Natural killer cell treated with Interleukin-12 subunit alpha and Interleukin-12 subunit beta and Interleukin-15 and Interleukin-18, amount 100 ng/mL, for 72 hours (primary cell): Measurements from ENCODE around the gene CLIC4. TPM values are rescaled to one million over a fixed set of nuclear protein-coding genes. Genes with fewer than 3 reads are reported as not detected.

Source experiments
- total RNA-seq, 2 donors: library from RNA; stranded (reverse); gene quantifications; one replicate each; pipeline ENCODE4 v1.2.3, GENCODE V29; 2022

The CLIC4 gene
- total RNA-seq, 2 donors from 2014 or later, result 11.0 to 14.0 TPM

Other genes starting within 250 kb of the CLIC4 start
- gene RCAN3, start 242.6 kb upstream of the CLIC4 start, total RNA-seq, result 1 to 10 TPM; 1.9 to 2.7 TPM
- gene NCMAP, start 189.4 kb upstream of the CLIC4 start, total RNA-seq, result not detected
- 100 to 1,000 TPM; 177 to 254 TPM for gene SRRM1, start 102.1 kb upstream of the CLIC4 start, total RNA-seq
- 100 to 1,000 TPM; 177 to 186 TPM for gene RUNX3, start 184.8 kb downstream of the CLIC4 start, total RNA-seq